GM23248 (cell line): ENCODE measurements around the gene PKD2.

ENCODE experiments used
- EZH2 ChIP-seq: fragments of 200-600 bp; sonication (generic); IDR thresholded peaks from 2 replicates; pipeline ENCODE4 v1.6.1; 2018; ENCODE audit warnings: antibody characterized with exemption, mild to moderate bottlenecking; ENCODE audit not compliant: insufficient read depth, poor library complexity, severe bottlenecking
- EZH2phosphoT487 ChIP-seq: fragments of 200-600 bp; sonication (generic); IDR thresholded peaks from 2 replicates; pipeline ENCODE4 v1.6.1; 2018; ENCODE audit warnings: antibody characterized with exemption, moderate library complexity, mild to moderate bottlenecking, low read depth; ENCODE audit not compliant: insufficient read depth

DNA sequence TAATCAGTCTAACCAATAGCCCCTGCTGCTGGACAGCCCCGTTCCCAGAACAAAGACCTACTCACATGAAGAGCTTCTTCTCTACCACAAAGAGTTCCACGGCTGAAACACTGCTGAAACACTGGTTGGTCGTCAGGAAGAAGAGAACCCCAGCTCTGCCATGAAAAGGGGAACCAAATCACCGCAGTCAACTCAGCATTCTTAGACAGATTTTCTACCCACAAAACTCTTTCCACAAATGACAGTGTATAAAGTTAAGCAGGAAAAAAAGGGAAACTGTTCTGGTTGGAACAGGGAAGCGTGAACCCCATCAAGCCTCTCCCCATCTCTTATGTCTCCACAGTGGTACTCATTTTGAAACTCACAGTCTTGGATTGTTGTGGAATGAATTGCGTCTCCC is 93.7 kb downstream of the PKD2 start:
- TF ChIP-seq EZH2phosphoT487: no peak
- no peak for TF ChIP-seq EZH2
